A549 (cell line): ENCODE measurements around the gene GALNT14.

ENCODE experiments used
- GATA3 ChIP-seq: IDR thresholded peaks from 2 replicates; pipeline ENCODE4 v1.6.1; 2012; ENCODE audit warnings: borderline replicate concordance
- JUNB ChIP-seq: fragments of >200 bp; sonication (Bioruptor Twin); formaldehyde crosslinking; IDR thresholded peaks from 2 replicates; pipeline ENCODE4 v1.6.1; 2016
- KDM5A ChIP-seq: fragments of 200-600 bp; sonication (generic); IDR thresholded peaks from 2 replicates; pipeline ENCODE4 v1.6.1; 2016; ENCODE audit warnings: antibody characterized with exemption, mild to moderate bottlenecking
- MAZ ChIP-seq: fragments of 150-350 bp; IDR thresholded peaks from 2 replicates; pipeline ENCODE4 v1.6.1; 2014; ENCODE audit warnings: antibody characterized with exemption, low read depth, low read length, borderline replicate concordance
- NR3C1 ChIP-seq: fragments of >200 bp; sonication (Bioruptor Twin); formaldehyde crosslinking; IDR thresholded peaks from 3 replicates; pipeline ENCODE4 v1.6.1; 2017
- POLR2AphosphoS2 ChIP-seq: conservative IDR thresholded peaks from 2 replicates; pipeline ENCODE4 v1.6.1; 2012; ENCODE audit warnings: low read length, improper control_type of control experiment, inconsistent platforms
- RAD21 ChIP-seq, 2 experiments: fragments of >200 bp in 1 of 2; sonication (Bioruptor Twin) in 1 of 2; formaldehyde crosslinking in 1 of 2; IDR thresholded peaks in 1 of 2; conservative IDR thresholded peaks in 1 of 2; 2 replicates in 1 of 2; 3 replicates in 1 of 2; pipeline ENCODE4 v1.6.1; 2012 to 2018; ENCODE audit warnings: inconsistent platforms in 1 of 2
- TF ChIP-seq, protein P1 (sequence below): fragments of >200 bp; sonication (Bioruptor Twin); formaldehyde crosslinking; IDR thresholded peaks from 3 replicates; pipeline ENCODE4 v1.5.1; 2016

GRCh38 chr2:30949435-30949834 is 188.8 kb downstream of the GALNT14 start:
- no peak for TF ChIP-seq RAD21 (conservative IDR thresholded peaks at IDR 0.05 in 1 of 2, IDR thresholded peaks at IDR 0.05 in 1 of 2)
- no peak for TF ChIP-seq KDM5A
- TF ChIP-seq MAZ, result no peak
- no peak for TF ChIP-seq NR3C1
- TF ChIP-seq, protein P1, sequence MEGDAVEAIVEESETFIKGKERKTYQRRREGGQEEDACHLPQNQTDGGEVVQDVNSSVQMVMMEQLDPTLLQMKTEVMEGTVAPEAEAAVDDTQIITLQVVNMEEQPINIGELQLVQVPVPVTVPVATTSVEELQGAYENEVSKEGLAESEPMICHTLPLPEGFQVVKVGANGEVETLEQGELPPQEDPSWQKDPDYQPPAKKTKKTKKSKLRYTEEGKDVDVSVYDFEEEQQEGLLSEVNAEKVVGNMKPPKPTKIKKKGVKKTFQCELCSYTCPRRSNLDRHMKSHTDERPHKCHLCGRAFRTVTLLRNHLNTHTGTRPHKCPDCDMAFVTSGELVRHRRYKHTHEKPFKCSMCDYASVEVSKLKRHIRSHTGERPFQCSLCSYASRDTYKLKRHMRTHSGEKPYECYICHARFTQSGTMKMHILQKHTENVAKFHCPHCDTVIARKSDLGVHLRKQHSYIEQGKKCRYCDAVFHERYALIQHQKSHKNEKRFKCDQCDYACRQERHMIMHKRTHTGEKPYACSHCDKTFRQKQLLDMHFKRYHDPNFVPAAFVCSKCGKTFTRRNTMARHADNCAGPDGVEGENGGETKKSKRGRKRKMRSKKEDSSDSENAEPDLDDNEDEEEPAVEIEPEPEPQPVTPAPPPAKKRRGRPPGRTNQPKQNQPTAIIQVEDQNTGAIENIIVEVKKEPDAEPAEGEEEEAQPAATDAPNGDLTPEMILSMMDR, result no peak
- no peak for TF ChIP-seq GATA3
- no peak for TF ChIP-seq JUNB
- no peak for TF ChIP-seq POLR2AphosphoS2
